ENCODE data around the gene DYDC2. TPM values are rescaled to one million over a fixed set of nuclear protein-coding genes. Genes with fewer than 3 reads are reported as not detected.

Gene DYDC2
- total RNA-seq, 4 donors from 2014 or later: not detected

DNA sequence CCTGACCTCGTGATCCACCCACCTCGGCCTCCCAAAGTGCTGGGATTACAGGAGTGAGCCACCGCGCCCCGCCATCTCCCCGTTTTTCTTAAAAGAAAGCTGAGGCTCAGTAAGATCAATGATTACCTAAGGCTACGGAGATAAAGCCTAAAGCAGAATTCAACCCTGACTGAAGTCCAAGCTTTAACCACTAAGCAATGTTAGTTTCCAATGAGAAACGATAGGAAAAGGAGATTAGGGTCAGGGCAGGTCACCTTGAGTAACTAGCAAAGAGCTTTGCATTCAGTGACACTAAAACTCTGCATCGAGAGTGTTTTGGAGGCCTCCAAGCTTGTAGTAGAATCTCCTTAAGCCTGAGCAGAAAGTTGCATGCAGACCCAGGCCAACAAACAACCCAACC lies 34.2 kb downstream of the DYDC2 start:
- Histone ChIP-seq H3K27ac (no peak overlapping the region), H3K27me3 (no peaks in the 10 kb centered on the region), H3K36me3 (no peaks in the 10 kb centered on the region), H3K9me3 (no peaks in the 10 kb centered on the region), H3K4me1 (peaks cover 0 to 6% of the 10 kb centered on the region in 2 donors), H3K4me3 (no peak overlapping the region)
- intact Hi-C loops (cut with DNase I; ENCODE audit: low total_unique reads): no loop called here
- DNase-seq (no peak), ATAC-seq (no peak)
- in situ Hi-C loops (cut with MboI; ENCODE audit: low sequenced_read_pairs in 4 of 4): no loop called here
- TF ChIP-seq, protein P1, sequence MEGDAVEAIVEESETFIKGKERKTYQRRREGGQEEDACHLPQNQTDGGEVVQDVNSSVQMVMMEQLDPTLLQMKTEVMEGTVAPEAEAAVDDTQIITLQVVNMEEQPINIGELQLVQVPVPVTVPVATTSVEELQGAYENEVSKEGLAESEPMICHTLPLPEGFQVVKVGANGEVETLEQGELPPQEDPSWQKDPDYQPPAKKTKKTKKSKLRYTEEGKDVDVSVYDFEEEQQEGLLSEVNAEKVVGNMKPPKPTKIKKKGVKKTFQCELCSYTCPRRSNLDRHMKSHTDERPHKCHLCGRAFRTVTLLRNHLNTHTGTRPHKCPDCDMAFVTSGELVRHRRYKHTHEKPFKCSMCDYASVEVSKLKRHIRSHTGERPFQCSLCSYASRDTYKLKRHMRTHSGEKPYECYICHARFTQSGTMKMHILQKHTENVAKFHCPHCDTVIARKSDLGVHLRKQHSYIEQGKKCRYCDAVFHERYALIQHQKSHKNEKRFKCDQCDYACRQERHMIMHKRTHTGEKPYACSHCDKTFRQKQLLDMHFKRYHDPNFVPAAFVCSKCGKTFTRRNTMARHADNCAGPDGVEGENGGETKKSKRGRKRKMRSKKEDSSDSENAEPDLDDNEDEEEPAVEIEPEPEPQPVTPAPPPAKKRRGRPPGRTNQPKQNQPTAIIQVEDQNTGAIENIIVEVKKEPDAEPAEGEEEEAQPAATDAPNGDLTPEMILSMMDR (IDR thresholded peaks at IDR 0.05 in 4 of 5, conservative IDR thresholded peaks at IDR 0.05 in 1 of 5): no peak
- TF ChIP-seq POLR2A (IDR thresholded peaks at IDR 0.05): no peak

DNA sequence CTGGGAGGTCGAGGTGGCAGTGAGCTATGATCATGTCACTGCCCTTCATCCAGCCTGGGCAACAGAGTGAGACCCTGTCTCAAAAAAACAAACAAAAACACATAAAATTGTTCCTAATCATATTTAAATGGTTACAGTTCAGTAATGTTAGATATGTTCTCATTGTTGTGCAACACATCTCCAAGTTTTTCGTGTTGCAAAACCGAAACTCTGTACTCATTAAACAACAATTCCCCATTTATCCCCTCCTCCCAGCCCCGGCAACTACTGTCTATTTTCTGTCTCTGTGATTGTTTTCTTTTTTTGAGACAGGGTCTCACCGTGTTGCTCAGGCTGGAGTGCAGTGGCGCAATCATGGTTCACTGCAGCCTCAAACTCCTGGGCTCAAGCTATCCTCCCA lies 35.7 kb downstream of the DYDC2 start:
- Histone ChIP-seq H3K4me3 (no peak overlapping the region), H3K36me3 (no peaks in the 10 kb centered on the region), H3K27ac (no peak overlapping the region), H3K9me3 (no peaks in the 10 kb centered on the region), H3K27me3 (no peaks in the 10 kb centered on the region), H3K4me1 (peaks cover 0 to 6% of the 10 kb centered on the region in 2 donors)
- DNase-seq: no peak
- in situ Hi-C loops (cut with MboI; ENCODE audit: low sequenced_read_pairs in 4 of 4) (no loop called here), intact Hi-C loops (cut with DNase I; ENCODE audit: low total_unique reads) (no loop called here)
- TF ChIP-seq POLR2A (IDR thresholded peaks at IDR 0.05): no peak
- TF ChIP-seq, protein P1 (IDR thresholded peaks at IDR 0.05 in 4 of 5, conservative IDR thresholded peaks at IDR 0.05 in 1 of 5): no peak
- ATAC-seq: no peak

DNA sequence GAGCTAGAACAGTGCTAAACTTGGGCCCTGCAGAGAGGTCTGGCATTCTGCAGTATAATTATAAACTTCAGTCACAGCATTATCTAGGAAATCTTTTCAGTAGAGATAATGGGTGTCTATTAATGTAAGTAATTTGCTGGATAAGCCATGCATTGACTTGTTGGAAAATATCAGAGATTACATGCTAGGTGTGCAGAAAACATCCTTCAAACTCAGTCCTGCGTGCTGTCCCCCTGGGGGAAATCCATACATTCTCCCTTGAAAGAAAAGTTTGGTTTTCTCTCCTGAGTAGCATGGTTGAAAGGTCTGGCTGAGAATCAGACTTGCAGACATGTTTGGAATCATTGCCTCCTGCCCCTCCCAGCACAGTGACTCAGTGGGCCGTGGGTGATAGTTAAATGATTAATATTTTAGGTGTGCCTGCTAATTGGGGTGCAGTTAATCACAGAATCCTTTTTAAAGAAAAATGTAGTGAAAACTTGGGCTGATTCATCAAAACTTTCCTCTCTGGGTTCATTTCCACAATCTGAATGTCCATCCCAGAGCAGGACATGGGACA lies 37.9 kb downstream of the DYDC2 start:
- no peak for DNase-seq
- no peaks in the 10 kb centered on the region for H3K27me3 ChIP-seq
- H3K36me3 ChIP-seq: no peaks in the 10 kb centered on the region
- intact Hi-C loops (cut with DNase I; ENCODE audit: low total_unique reads): no loop called here
- no peak for ATAC-seq
- no peaks in the 10 kb centered on the region for H3K4me1 ChIP-seq
- in situ Hi-C loops (cut with MboI; ENCODE audit: low sequenced_read_pairs in 4 of 4): no loop called here
- no peak overlapping the region for H3K27ac ChIP-seq
- TF ChIP-seq, protein P1 (IDR thresholded peaks at IDR 0.05 in 4 of 5, conservative IDR thresholded peaks at IDR 0.05 in 1 of 5): no peak
- TF ChIP-seq POLR2A (IDR thresholded peaks at IDR 0.05): no peak
- H3K9me3 ChIP-seq: no peaks in the 10 kb centered on the region
- H3K4me3 ChIP-seq: no peak overlapping the region

DNA sequence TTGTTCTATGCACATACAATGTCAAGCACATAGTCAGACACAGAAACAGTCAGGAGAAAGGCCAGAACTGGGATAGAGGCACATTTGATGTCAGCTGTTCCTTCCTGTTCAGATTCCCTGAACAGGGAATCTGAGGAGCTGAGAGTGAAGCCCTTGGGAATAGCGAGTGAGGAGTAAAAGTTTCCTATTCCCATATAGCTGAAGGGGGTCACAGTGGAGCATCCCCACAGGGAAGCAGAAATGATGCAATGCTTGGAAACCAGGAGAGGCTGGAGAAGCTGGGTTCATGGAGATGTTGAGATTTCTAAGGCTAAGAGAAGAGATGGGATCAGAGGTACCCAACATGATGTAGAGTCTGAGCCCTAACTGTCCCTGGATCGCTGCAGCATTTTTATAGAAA lies 40.4 kb downstream of the DYDC2 start:
- no peak for TF ChIP-seq POLR2A (IDR thresholded peaks at IDR 0.05)
- TF ChIP-seq, protein P1 (IDR thresholded peaks at IDR 0.05 in 4 of 5, conservative IDR thresholded peaks at IDR 0.05 in 1 of 5): no peak
- intact Hi-C loops (cut with DNase I; ENCODE audit: low total_unique reads): no loop called here
- H3K27ac ChIP-seq: peak overlapping the region in 1 of 4 donors; percentile 27

More for the DNA sequence above, 40.4 kb downstream of the DYDC2 start:
- Histone ChIP-seq H3K4me1 (no peaks in the 10 kb centered on the region), H3K9me3 (no peaks in the 10 kb centered on the region), H3K4me3 (no peak overlapping the region), H3K36me3 (no peaks in the 10 kb centered on the region), H3K27me3 (no peaks in the 10 kb centered on the region)
- peak; percentile 24 to 30 for ATAC-seq
- DNase-seq: no peak
- in situ Hi-C loops (cut with MboI; ENCODE audit: low sequenced_read_pairs in 4 of 4): no loop called here

All from gastrocnemius medialis (tissue), 4 donors.